KBM-7 (cell line): ENCODE results near the gene ABCD1.
"Not testable (repeated sequence)": the region's sequence is repeated elsewhere in the genome, so short reads cannot be mapped to it uniquely, and the experiment has no call there.

Source experiments
- DNase-seq: peaks from one replicate; pipeline ENCODE4 v3.0.0-alpha.2; 2015
- in situ Hi-C: fragments of 300-500 bp; cut with MboI; formaldehyde crosslinking; loops from 2 replicates; pipeline ENCODE4 v1.14.3; 2020; ENCODE audit warnings: low sequenced_read_pairs, low pct_unique_long_range_greater_than_20kb, mixed read lengths

The ABCD1 gene

GRCh38 chrX:153728951-153729631 lies 4.4 kb downstream of the ABCD1 start:
- in situ Hi-C loops, result no loop called here
- DNase-seq, result no peak

DNA sequence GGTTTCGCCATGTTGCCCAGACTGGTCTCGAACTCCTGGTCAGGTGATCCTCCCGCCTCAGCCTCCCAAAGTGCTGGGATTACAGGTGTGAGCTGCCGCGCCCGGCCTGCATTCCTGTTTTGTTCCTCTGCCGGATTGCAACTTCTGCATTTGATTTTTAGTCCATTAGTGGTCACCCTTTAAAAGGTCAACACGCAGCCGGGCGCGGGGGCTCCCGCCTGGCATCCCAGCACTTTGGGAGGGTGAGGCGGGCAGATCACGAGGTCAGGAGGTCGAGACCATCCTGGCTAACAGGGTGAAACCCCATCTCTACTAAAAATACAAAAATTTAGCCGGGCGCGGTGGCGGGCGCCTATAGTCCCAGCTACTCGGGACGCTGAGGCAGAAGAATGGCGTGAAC lies 5.5 kb downstream of the ABCD1 start:
- in situ Hi-C loops, DNase-seq: not testable (repeated sequence)

DNA sequence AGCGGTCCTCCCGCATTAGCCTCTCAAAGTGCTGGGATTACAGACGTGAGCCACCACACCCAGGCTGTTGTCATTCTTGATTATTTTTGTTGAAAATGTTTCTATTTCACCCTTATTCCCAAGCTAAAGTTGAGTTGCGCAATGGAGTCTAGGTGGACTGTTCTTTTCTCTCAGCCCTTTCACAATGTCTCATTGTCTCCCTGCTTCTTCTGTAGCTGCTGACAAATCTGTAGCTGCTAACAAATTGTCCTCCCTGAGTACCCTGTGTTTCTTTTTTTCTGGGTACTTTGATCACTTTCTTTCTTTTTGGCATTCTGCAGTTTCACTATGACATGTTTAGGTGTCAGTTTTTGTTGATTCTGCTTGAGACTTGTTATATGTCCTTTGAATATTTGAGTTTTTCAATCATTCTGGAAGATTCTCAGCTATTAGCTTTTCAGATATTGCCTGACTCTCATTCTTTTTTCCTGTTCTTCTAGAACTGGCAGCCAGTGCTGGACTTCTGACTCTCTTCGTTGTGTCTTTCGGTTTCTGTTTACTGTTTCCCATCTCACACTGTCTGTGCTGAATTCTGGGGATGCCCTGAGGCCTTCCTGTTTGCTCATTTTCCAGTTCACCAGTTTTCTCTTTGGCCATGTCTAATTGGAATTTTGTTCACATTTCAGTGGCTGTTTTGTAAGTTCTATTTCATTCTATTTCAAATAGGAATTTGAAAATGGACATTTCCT lies 6.6 kb downstream of the ABCD1 start:
- DNase-seq, result no peak
- in situ Hi-C loops, result no loop called here

GRCh38 chrX:153731845-153732215 lies 7.2 kb downstream of the ABCD1 start:
- in situ Hi-C loops, result no loop called here

DNA sequence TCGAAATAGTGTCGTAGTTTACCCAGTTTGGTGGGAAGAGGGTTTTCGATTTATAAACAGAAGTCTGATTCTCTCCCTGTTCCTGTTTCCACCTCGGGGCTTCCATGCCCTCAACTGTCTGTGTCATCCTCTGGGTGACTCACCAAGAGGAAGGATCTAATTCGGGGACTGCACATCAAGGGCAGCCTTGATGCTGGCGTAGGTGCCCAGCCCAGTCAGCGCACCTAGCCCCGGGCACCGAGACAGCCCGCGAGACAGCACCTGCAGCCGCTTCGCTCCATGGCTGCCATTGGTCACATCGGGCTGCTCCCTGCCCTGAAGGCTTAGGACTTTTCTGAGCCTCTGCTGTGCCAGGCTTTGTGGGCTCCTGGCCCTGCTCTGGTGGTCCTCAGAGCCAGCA lies 7.7 kb downstream of the ABCD1 start:
- in situ Hi-C loops, result no loop called here
- DNase-seq, result no peak

More at GRCh38 chrX:153731845-153732215, 7.2 kb downstream of the ABCD1 start:
- DNase-seq, result no peak

GRCh38 chrX:153733651-153734240 lies 9.1 kb downstream of the ABCD1 start:
- in situ Hi-C loops, result no loop called here
- DNase-seq, result no peak

GRCh38 chrX:153734871-153735270 lies 10.2 kb downstream of the ABCD1 start:
- in situ Hi-C loops, result no loop called here
- DNase-seq, result no peak

GRCh38 chrX:153735274-153735673 lies 10.6 kb downstream of the ABCD1 start:
- DNase-seq, result no peak
- in situ Hi-C loops, result no loop called here

GRCh38 chrX:153736071-153736820 lies 11.6 kb downstream of the ABCD1 start:
- DNase-seq, result no peak
- in situ Hi-C loops, result no loop called here

DNA sequence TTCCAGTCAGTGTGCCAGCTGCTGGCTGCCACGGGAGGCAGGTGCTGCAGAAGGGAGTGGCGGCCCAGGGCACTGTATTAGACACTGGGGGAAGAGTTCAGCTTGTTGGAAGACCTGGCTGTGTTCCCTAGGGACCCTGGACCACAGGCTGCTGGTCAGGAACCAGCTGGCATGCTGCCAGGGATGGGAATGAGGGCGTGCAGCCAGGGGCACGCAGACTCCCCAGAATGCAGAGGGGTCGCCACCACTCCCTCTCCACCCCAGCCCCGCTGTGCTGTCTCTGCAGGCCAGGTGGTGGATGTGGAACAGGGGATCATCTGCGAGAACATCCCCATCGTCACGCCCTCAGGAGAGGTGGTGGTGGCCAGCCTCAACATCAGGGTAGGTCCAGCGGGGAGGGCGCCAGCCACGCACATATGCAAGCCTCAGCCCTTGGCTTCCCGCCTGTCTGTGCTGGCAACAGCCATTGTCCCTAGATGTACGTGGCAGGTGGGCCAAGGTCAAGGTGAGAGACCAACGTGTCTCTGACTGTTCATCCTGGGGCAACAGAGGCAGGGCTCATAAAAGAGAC lies 12.3 kb downstream of the ABCD1 start:
- in situ Hi-C loops, result no loop called here
- no peak for DNase-seq

DNA sequence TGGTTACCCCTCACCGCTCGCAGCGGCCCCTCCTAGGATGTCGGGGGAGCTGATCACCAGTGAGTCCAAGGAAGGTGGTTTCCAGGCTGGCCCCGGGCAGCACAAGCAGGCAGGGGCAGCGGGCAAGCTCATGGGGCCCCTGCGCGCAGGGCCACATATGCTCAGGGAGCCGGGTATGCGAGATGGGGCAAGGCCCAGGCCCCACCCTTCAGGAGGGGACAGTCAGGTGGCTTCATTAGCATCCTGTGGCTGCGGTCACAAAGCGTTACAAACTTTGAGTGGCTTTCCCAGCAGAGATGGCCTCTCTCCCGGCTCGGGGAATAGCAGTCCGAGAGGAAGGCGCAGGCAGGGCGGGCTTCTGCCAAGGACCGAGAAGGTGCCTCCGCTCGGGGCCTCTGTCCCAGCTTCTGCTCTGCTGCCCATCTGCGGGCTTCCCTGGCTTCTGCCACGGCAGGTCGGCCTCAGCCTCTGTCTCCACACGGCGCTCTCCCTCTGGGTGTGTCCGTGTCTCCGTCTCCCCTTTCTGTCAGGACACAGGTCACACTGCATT lies 13.5 kb downstream of the ABCD1 start:
- in situ Hi-C loops, result no loop called here
- no peak for DNase-seq

DNA sequence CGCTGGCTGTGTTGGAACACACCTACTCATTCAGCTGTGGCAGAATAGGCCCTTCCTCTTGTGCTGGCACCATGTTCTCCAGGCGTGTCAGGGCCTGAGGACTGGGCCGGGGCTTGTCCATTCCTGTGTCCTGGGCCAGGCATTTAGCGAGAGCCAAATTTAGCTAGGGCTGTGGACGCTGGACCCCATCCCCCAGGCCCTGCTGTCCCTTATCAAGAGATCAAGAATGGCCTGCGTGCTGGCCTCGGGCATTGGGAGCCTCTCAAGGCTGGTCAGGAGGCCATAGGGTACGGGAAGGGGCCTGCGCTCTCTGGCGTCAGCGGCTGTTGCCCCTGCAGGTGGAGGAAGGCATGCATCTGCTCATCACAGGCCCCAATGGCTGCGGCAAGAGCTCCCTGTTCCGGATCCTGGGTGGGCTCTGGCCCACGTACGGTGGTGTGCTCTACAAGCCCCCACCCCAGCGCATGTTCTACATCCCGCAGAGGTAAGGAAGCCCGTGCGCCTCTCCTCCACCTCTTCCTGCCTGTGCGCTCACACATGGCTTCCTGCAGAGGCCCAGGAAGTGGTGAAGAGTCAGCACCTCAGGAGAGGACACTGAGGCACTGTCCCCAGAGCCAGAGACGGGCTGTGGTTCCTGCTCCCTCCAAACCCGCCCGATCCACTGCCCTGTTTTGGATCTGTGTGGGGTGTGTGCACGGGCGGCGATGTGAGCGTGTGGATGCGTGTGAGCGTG lies 15.3 kb downstream of the ABCD1 start:
- DNase-seq, result no peak
- in situ Hi-C loops, result no loop called here

- in situ Hi-C loops, result no loop called here
- DNase-seq, result no peak
Measured at GRCh38 chrX:153740631-153741222, 16.1 kb downstream of the ABCD1 start.

GRCh38 chrX:153741446-153741845 lies 16.8 kb downstream of the ABCD1 start:
- DNase-seq, result no peak
- in situ Hi-C loops, result no loop called here

DNA sequence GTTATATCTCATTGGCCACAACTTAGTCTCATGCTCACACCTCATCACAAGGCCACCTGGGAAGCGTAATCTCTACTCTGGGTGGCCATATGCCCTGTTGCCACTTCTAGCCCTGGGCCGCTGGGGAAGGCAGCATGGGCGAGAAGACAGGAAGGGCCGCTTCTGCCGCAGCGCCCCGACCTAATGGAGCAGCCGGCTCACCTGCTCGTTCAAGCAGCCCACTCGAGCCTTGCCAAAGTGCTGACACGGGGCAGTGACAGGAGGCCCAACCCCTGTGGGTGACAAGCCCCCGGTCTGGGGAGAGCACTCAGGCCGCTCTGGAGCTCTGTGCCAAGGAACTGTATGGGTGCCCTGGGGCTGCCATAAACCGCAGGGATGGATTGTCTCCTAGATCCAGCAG lies 17.5 kb downstream of the ABCD1 start:
- DNase-seq, in situ Hi-C loops: not testable (repeated sequence)

- in situ Hi-C loops, DNase-seq: not testable (repeated sequence)
Measured at GRCh38 chrX:153742796-153743467, 18.3 kb downstream of the ABCD1 start.

GRCh38 chrX:153743468-153744209 lies 19.0 kb downstream of the ABCD1 start:
- DNase-seq, in situ Hi-C loops: not testable (repeated sequence)
